ENCODE data around the gene SRSF1.

DNA sequence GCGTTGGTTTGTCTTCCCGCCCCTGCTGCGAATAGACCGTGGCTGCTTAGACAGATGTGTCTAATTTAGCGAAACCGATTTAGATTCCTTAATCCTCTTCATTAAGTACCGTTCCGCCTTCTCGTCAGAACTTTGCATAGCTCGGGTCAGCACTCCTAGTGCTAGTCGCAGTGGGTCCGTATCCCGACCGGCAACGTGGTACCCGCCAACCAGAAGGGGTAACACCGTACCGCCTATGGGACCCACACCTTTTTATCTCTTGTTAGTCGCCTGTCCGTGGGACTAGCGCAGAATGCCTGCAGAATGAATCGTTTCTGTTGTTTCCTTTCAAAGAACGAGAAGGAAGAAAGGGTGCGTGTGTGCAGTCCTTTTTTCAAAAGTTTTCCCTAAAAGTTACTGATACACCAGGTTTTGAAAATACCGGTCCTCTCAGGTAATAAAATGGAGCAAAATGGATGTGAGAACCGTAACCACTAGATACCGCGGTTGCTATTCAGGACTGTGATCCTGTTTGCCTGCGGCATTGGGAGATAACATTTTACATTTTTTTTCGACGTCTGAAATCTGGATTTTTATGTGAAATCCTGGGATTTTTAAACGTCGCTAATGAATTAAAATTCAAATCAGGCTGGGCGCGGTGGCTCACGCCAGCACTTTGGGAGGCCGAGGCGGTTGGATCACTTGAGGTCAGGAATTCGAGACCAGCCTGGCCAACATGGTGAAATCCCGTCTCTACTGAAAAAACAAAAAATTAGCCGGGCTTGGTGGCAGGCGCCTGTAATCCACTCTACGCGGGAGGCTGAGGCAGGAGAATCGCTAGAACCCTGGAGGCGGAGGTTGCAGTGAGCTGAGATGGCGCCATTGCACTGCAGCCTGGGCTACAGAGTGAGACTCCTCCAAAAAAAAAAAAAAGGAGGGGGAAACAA is 998 bp upstream of the SRSF1 start:
- TF ChIP-seq POLR2A (IDR thresholded peaks at IDR 0.05) = no peak
- TF ChIP-seq, protein P1, sequence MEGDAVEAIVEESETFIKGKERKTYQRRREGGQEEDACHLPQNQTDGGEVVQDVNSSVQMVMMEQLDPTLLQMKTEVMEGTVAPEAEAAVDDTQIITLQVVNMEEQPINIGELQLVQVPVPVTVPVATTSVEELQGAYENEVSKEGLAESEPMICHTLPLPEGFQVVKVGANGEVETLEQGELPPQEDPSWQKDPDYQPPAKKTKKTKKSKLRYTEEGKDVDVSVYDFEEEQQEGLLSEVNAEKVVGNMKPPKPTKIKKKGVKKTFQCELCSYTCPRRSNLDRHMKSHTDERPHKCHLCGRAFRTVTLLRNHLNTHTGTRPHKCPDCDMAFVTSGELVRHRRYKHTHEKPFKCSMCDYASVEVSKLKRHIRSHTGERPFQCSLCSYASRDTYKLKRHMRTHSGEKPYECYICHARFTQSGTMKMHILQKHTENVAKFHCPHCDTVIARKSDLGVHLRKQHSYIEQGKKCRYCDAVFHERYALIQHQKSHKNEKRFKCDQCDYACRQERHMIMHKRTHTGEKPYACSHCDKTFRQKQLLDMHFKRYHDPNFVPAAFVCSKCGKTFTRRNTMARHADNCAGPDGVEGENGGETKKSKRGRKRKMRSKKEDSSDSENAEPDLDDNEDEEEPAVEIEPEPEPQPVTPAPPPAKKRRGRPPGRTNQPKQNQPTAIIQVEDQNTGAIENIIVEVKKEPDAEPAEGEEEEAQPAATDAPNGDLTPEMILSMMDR (IDR thresholded peaks at IDR 0.05) = no peak
